H9 (cell line): ENCODE data around the gene ALG14. TPM values are rescaled to one million over a fixed set of nuclear protein-coding genes. Genes with fewer than 3 reads are reported as not detected.

Experiments
- DNase-seq: peaks from one replicate; pipeline ENCODE4 v3.0.0-alpha.2; 2017
- H2AFZ ChIP-seq: one replicate; pipeline ENCODE4 v1.6.1; 2013; ENCODE audit warnings: mild to moderate bottlenecking, low read length, control low read depth, moderate library complexity
- H2AK5ac ChIP-seq: 2 replicates; pipeline ENCODE4 v1.6.1; 2013; ENCODE audit warnings: low read length, control low read depth, mixed read lengths; ENCODE audit not compliant: insufficient read length
- H2BK120ac ChIP-seq: one replicate; pipeline ENCODE4 v1.6.1; 2013; ENCODE audit warnings: low read depth, mild to moderate bottlenecking, low read length, control low read depth, inconsistent platforms; ENCODE audit not compliant: poor library complexity, severe bottlenecking
- H2BK12ac ChIP-seq: 2 replicates; pipeline ENCODE4 v1.6.1; 2013; ENCODE audit warnings: low read length, control low read depth, mixed read lengths, low read depth; ENCODE audit not compliant: insufficient read length
- H2BK15ac ChIP-seq: 2 replicates; pipeline ENCODE4 v1.6.1; 2013; ENCODE audit warnings: low read depth, low read length, control low read depth
- H2BK20ac ChIP-seq: one replicate; pipeline ENCODE4 v1.6.1; 2013; ENCODE audit warnings: low read depth, mild to moderate bottlenecking, low read length, control low read depth, inconsistent platforms; ENCODE audit not compliant: poor library complexity, severe bottlenecking
- H2BK5ac ChIP-seq: 2 replicates; pipeline ENCODE4 v1.6.1; 2013; ENCODE audit warnings: low read length, control low read depth, mixed read lengths; ENCODE audit not compliant: insufficient read length
- H3K14ac ChIP-seq: 2 replicates; pipeline ENCODE4 v1.6.1; 2013; ENCODE audit warnings: low read length, control low read depth; ENCODE audit not compliant: insufficient read depth
- H3K18ac ChIP-seq: 2 replicates; pipeline ENCODE4 v1.6.1; 2013; ENCODE audit warnings: low read depth, mild to moderate bottlenecking, mixed read lengths, low read length, control low read depth; ENCODE audit not compliant: insufficient read length
- H3K23ac ChIP-seq: 2 replicates; pipeline ENCODE4 v1.6.1; 2013; ENCODE audit warnings: low read length, control low read depth, mixed read lengths, low read depth; ENCODE audit not compliant: insufficient read length
- H3K23me2 ChIP-seq: 2 replicates; pipeline ENCODE4 v1.6.1; 2013; ENCODE audit warnings: low read depth, mild to moderate bottlenecking, mixed read lengths, low read length, control low read depth; ENCODE audit not compliant: insufficient read length, poor library complexity, severe bottlenecking
- H3K27ac ChIP-seq: 2 replicates; pipeline ENCODE4 v1.5.1; 2013; ENCODE audit warnings: low read length, control low read depth, mixed read lengths, low read depth; ENCODE audit not compliant: insufficient read length
- H3K27me3 ChIP-seq: 2 replicates; pipeline ENCODE4 v1.6.1; 2013; ENCODE audit warnings: low read length, control low read depth, inconsistent platforms; ENCODE audit not compliant: insufficient read depth
- H3K4ac ChIP-seq: 2 replicates; pipeline ENCODE4 v1.6.1; 2013; ENCODE audit warnings: low read depth, mild to moderate bottlenecking, control low read depth, inconsistent platforms, low read length, moderate library complexity
- H3K4me1 ChIP-seq: 2 replicates; pipeline ENCODE4 v1.6.1; 2013; ENCODE audit warnings: low read length, control low read depth, inconsistent platforms; ENCODE audit not compliant: insufficient read depth
- H3K4me2 ChIP-seq: 2 replicates; pipeline ENCODE4 v1.6.1; 2013; ENCODE audit warnings: low read length, control low read depth, mixed read lengths; ENCODE audit not compliant: insufficient read length, insufficient read depth
- H3K56ac ChIP-seq: 2 replicates; pipeline ENCODE4 v1.6.1; 2013; ENCODE audit warnings: low read depth, mild to moderate bottlenecking, mixed read lengths, low read length, control low read depth; ENCODE audit not compliant: insufficient read length
- H3K79me1 ChIP-seq: 2 replicates; pipeline ENCODE4 v1.6.1; 2013; ENCODE audit warnings: low read depth, mild to moderate bottlenecking, moderate library complexity, low read length, control low read depth, inconsistent platforms; ENCODE audit not compliant: insufficient read depth, poor library complexity, severe bottlenecking
- H3K79me2 ChIP-seq: 2 replicates; pipeline ENCODE4 v1.6.1; 2013; ENCODE audit warnings: low read length, control low read depth, inconsistent platforms; ENCODE audit not compliant: insufficient read depth
- H3K9ac ChIP-seq: 2 replicates; pipeline ENCODE4 v1.6.1; 2013; ENCODE audit warnings: low read length, control low read depth, mixed read lengths; ENCODE audit not compliant: insufficient read length; ENCODE audit errors: extremely low read depth
- H3K9me3 ChIP-seq: one replicate; pipeline ENCODE4 v1.6.1; 2013; ENCODE audit warnings: low read depth, low read length, inconsistent platforms; ENCODE audit not compliant: control insufficient read depth
- H3T11ph ChIP-seq: one replicate; pipeline ENCODE4 v1.6.1; 2013; ENCODE audit warnings: mild to moderate bottlenecking, low read length, control low read depth, inconsistent platforms
- H4K20me1 ChIP-seq: one replicate; pipeline ENCODE4 v1.6.1; 2013; ENCODE audit not compliant: control insufficient read depth, insufficient read length, insufficient read depth
- H4K5ac ChIP-seq: 2 replicates; pipeline ENCODE4 v1.6.1; 2013; ENCODE audit warnings: low read depth, mild to moderate bottlenecking, mixed read lengths, low read length, control low read depth; ENCODE audit not compliant: insufficient read length
- H4K8ac ChIP-seq: replicated peaks from 2 replicates; pipeline ENCODE4 v1.6.1; 2013; ENCODE audit warnings: low read length, control low read depth, mixed read lengths, low read depth; ENCODE audit not compliant: insufficient read length
- H4K91ac ChIP-seq: 2 replicates; pipeline ENCODE4 v1.6.1; 2013; ENCODE audit warnings: low read depth, mild to moderate bottlenecking, moderate library complexity, mixed read lengths, low read length, control low read depth; ENCODE audit not compliant: insufficient read length
- H3K27ac Mint-ChIP-seq, 3 experiments: 2 replicates in 2 of 3; 3 replicates in 1 of 3; pipeline ENCODE4 v1.8.0; 2020 to 2021; ENCODE audit warnings: mixed read lengths in 3 of 3, mild to moderate bottlenecking in 1 of 3, moderate library complexity in 1 of 3
- H3K27me3 Mint-ChIP-seq: 2 replicates; pipeline ENCODE4 v1.8.0; 2021; ENCODE audit warnings: low read depth, mild to moderate bottlenecking, moderate library complexity, mixed read lengths
- H3K36me3 Mint-ChIP-seq, 3 experiments: 2 replicates in 2 of 3; 3 replicates in 1 of 3; pipeline ENCODE4 v1.8.0; 2020 to 2021; ENCODE audit warnings: low read depth in 3 of 3, mixed read lengths in 3 of 3; ENCODE audit not compliant: insufficient read depth in 1 of 3
- H3K4me1 Mint-ChIP-seq, 2 experiments: 2 replicates each; pipeline ENCODE4 v1.8.0; 2020; ENCODE audit warnings: mixed read lengths in 2 of 2
- H3K4me3 Mint-ChIP-seq, 2 experiments: 2 replicates in 1 of 2; 3 replicates in 1 of 2; pipeline ENCODE4 v1.8.0; 2020 to 2021; ENCODE audit warnings: mild to moderate bottlenecking in 2 of 2, mixed read lengths in 2 of 2, moderate library complexity in 1 of 2
- H3K9me3 Mint-ChIP-seq, 2 experiments: 2 replicates in 1 of 2; 3 replicates in 1 of 2; pipeline ENCODE4 v1.8.0; 2020; ENCODE audit warnings: mild to moderate bottlenecking in 2 of 2, mixed read lengths in 2 of 2, moderate library complexity in 1 of 2
- total RNA-seq: library from RNA; stranded (reverse); gene quantifications from 2 replicates; pipeline ENCODE4 v1.2.1, GENCODE V29; 2021
- TF ChIP-seq, protein P1 (sequence below): fragments of 200-600 bp; sonication (generic); conservative IDR thresholded peaks from 3 replicates; pipeline ENCODE4 v1.8.0; 2021; ENCODE audit warnings: antibody characterized with exemption, mild to moderate bottlenecking

ALG14 gene
- total RNA-seq, 1 experiment from 2014 or later: 2.5 TPM

- no peak overlapping the region for H3K18ac ChIP-seq
- H3K56ac ChIP-seq: no peak overlapping the region
- no peak overlapping the region for H3K4me2 ChIP-seq
- H3K9ac ChIP-seq: no peak overlapping the region
- no peak overlapping the region for H2AFZ ChIP-seq
- no peaks in the 10 kb centered on the region for H3K9me3 ChIP-seq
- no peak overlapping the region for H2BK12ac ChIP-seq
- no peak overlapping the region for H3T11ph ChIP-seq
- no peak overlapping the region for H2BK120ac ChIP-seq
- H2BK20ac ChIP-seq: no peak overlapping the region
- no peak overlapping the region for H2BK5ac ChIP-seq
- TF ChIP-seq, protein P1, sequence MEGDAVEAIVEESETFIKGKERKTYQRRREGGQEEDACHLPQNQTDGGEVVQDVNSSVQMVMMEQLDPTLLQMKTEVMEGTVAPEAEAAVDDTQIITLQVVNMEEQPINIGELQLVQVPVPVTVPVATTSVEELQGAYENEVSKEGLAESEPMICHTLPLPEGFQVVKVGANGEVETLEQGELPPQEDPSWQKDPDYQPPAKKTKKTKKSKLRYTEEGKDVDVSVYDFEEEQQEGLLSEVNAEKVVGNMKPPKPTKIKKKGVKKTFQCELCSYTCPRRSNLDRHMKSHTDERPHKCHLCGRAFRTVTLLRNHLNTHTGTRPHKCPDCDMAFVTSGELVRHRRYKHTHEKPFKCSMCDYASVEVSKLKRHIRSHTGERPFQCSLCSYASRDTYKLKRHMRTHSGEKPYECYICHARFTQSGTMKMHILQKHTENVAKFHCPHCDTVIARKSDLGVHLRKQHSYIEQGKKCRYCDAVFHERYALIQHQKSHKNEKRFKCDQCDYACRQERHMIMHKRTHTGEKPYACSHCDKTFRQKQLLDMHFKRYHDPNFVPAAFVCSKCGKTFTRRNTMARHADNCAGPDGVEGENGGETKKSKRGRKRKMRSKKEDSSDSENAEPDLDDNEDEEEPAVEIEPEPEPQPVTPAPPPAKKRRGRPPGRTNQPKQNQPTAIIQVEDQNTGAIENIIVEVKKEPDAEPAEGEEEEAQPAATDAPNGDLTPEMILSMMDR: no peak
- H4K20me1 ChIP-seq: no peaks in the 10 kb centered on the region
- no peaks in the 10 kb centered on the region for H3K23me2 ChIP-seq
- H3K79me1 ChIP-seq: no peaks in the 10 kb centered on the region
- no peaks in the 10 kb centered on the region for H3K27me3 ChIP-seq
- DNase-seq: no peak
- H3K27ac ChIP-seq: no peak overlapping the region
- Mint-ChIP-seq H3K36me3 (peaks cover 0 to 5% (median 5%) of the 10 kb centered on the region in 3 experiments; a peak in 3 of 7 replicates), H3K4me3 (no peak overlapping the region), H3K27ac (no peak overlapping the region), H3K4me1 (peaks cover 8 to 11% of the 10 kb centered on the region in 2 experiments), H3K9me3 (peaks cover 0 to 5% of the 10 kb centered on the region in 2 experiments; a peak in 2 of 5 replicates), H3K27me3 (no peaks in the 10 kb centered on the region)
- H3K4ac ChIP-seq: no peak overlapping the region
- no peak overlapping the region for H4K5ac ChIP-seq
- no peak overlapping the region for H2AK5ac ChIP-seq
- no peak overlapping the region for H2BK15ac ChIP-seq
- no peak overlapping the region for H4K8ac ChIP-seq
- no peak overlapping the region for H4K91ac ChIP-seq
- H3K14ac ChIP-seq: no peak overlapping the region
- no peaks in the 10 kb centered on the region for H3K79me2 ChIP-seq
- no peaks in the 10 kb centered on the region for H3K4me1 ChIP-seq
- H3K23ac ChIP-seq: no peak overlapping the region
Observed at GRCh38 chr1:95022644-95022926, 50.2 kb downstream of the ALG14 start.
